OCI-LY7 (cell line): Measurements from ENCODE around the gene SPRED2. TPM values are rescaled to one million over a fixed set of nuclear protein-coding genes. Genes with fewer than 3 reads are reported as not detected.

Experiments
- BruUV-seq: library from RNA; stranded (reverse); fragments of 400-500 nt; replicated peaks from 2 replicates; lab custom pipeline; 2021; lab: Mats Ljungman, UMichigan
- CTCF ChIA-PET: fragments of 300-600 bp; sonication (Branson Sonifier 250); formaldehyde crosslinking; loops from one replicate; lab custom pipeline; 2022; ENCODE audit warnings: antibody characterized with exemption; ENCODE audit not compliant: unreplicated experiment; lab: Charles Lee
- POLR2A ChIA-PET: fragments of 300-600 bp; sonication (Branson Sonifier 250); formaldehyde crosslinking; loops from one replicate; lab custom pipeline; 2022; ENCODE audit warnings: antibody characterized with exemption; lab: Charles Lee
- DNase-seq: peaks from one replicate; pipeline ENCODE4 v3.0.0-alpha.2; 2015; ENCODE audit warnings: low spot score
- H2AFZ ChIP-seq: fragments of 200-600 bp; sonication (generic), shearing (Covaris generic); 2 replicates; pipeline ENCODE4 v1.6.1; 2014; ENCODE audit warnings: mild to moderate bottlenecking, antibody characterized with exemption, low read length, moderate library complexity
- H3K27ac ChIP-seq: fragments of 200-600 bp; sonication (generic); 2 replicates; pipeline ENCODE4 v1.5.1; 2014; ENCODE audit warnings: mixed run types, low read depth, mild to moderate bottlenecking, moderate library complexity, low read length, inconsistent platforms; ENCODE audit not compliant: poor library complexity, severe bottlenecking
- H3K36me3 ChIP-seq: fragments of 200-600 bp; sonication (generic); 2 replicates; pipeline ENCODE4 v1.6.1; 2014; ENCODE audit warnings: mild to moderate bottlenecking, antibody characterized with exemption, low read length, moderate library complexity, mixed read lengths; ENCODE audit not compliant: insufficient read depth
- H3K4me1 ChIP-seq: fragments of 200-600 bp; sonication (generic); 2 replicates; pipeline ENCODE4 v1.5.1; 2014; ENCODE audit warnings: mild to moderate bottlenecking, low read length; ENCODE audit not compliant: insufficient read depth, poor library complexity, severe bottlenecking
- H3K4me2 ChIP-seq: fragments of 200-600 bp; sonication (generic); 2 replicates; pipeline ENCODE4 v1.6.1; 2014; ENCODE audit warnings: mild to moderate bottlenecking, low read length
- H3K4me3 ChIP-seq: fragments of 200-600 bp; sonication (generic); 2 replicates; pipeline ENCODE4 v1.5.1; 2014; ENCODE audit warnings: mild to moderate bottlenecking, low read depth, low read length; ENCODE audit not compliant: poor library complexity, severe bottlenecking
- H3K79me2 ChIP-seq: fragments of 200-600 bp; sonication (generic); 2 replicates; pipeline ENCODE4 v1.6.1; 2016; ENCODE audit warnings: low read depth, mild to moderate bottlenecking, low read length, moderate library complexity, mixed read lengths; ENCODE audit not compliant: insufficient read depth
- H3K9me2 ChIP-seq: fragments of 200-600 bp; sonication (generic); 2 replicates; pipeline ENCODE4 v1.6.1; 2016; ENCODE audit warnings: mild to moderate bottlenecking, low read length, mixed read lengths; ENCODE audit not compliant: insufficient read depth
- H3K9me3 ChIP-seq: fragments of 200-600 bp; sonication (generic); 2 replicates; pipeline ENCODE4 v1.6.1; 2014; ENCODE audit warnings: mild to moderate bottlenecking, mixed run types, low read length, mixed read lengths
- H4K20me1 ChIP-seq: fragments of 200-600 bp; sonication (generic); 2 replicates; pipeline ENCODE4 v1.6.1; 2014; ENCODE audit warnings: mild to moderate bottlenecking, antibody characterized with exemption, low read length, moderate library complexity, mixed read lengths; ENCODE audit not compliant: insufficient read depth
- CTCF ChIP-seq: fragments of 200-600 bp; sonication (generic); conservative IDR thresholded peaks from 2 replicates; pipeline ENCODE4 v1.5.1; 2014; ENCODE audit warnings: mild to moderate bottlenecking, antibody characterized with exemption, low read length, moderate library complexity, mixed read lengths
- EZH2phosphoT487 ChIP-seq: fragments of 200-600 bp; sonication (generic); IDR thresholded peaks from 2 replicates; pipeline ENCODE4 v1.6.1; 2018; ENCODE audit warnings: low read depth, borderline replicate concordance, mild to moderate bottlenecking, mixed run types, antibody characterized with exemption, low read length, moderate library complexity, mixed read lengths
- intact Hi-C: fragments of 100-400 bp; cut with micrococcal nuclease; formaldehyde crosslinking; loops from one replicate; pipeline ENCODE4 v1.10.0; 2022; ENCODE audit not compliant: unreplicated experiment
- total RNA-seq, 2 experiments: library from RNA; depleted of rRNA in 1 of 2; stranded (reverse); fragments of >200 nt in 1 of 2; shearing (Covaris generic) in 1 of 2; gene quantifications; 2 replicates each; pipeline ENCODE4 v1.2.3, GENCODE V29; 2014 to 2022

The SPRED2 gene
- total RNA-seq, 2 experiments from 2014 or later = 8.0 to 49.1 TPM

GRCh38 chr2:65392609-65393008 lies 39.8 kb downstream of the SPRED2 start:
- TF ChIP-seq CTCF = no peak
- TF ChIP-seq EZH2phosphoT487 = no peak
- POLR2A ChIA-PET = interaction anchor here (0.6 to 9.4 kb wide), 14 partner anchors 9 to 234 kb away, joined by 3 to 104 read pairs (median 3); no protein-coding TSS in a partner anchor

GRCh38 chr2:65390134-65390533 lies 42.3 kb downstream of the SPRED2 start:
- H3K27ac ChIP-seq = peak overlapping the region; percentile 96

More at GRCh38 chr2:65392609-65393008, 39.8 kb downstream of the SPRED2 start:
- CTCF ChIA-PET = interaction anchor here (1.0 to 1.7 kb wide), 2 partner anchors 15 to 17 kb away, joined by 3 to 7 read pairs; no protein-coding TSS in a partner anchor
- no peak for DNase-seq
- no TSS peak for BruUV-seq
- no peaks in the 10 kb centered on the region for H3K9me2 ChIP-seq
- no peaks in the 10 kb centered on the region for H3K9me3 ChIP-seq
- H2AFZ ChIP-seq = no peak overlapping the region
- peaks cover 84% of the 10 kb centered on the region for H3K79me2 ChIP-seq
- peak overlapping the region; percentile 93 for H3K4me2 ChIP-seq
- H4K20me1 ChIP-seq = no peaks in the 10 kb centered on the region
- peak overlapping the region; percentile 96 for H3K27ac ChIP-seq
- H3K4me1 ChIP-seq = peaks cover 100% of the 10 kb centered on the region
- H3K4me3 ChIP-seq = peak overlapping the region; percentile 25
- H3K36me3 ChIP-seq = no peaks in the 10 kb centered on the region
- intact Hi-C loops = loop anchor here (5.0 kb wide), 1 partner anchor 40 kb away; no protein-coding TSS in a partner anchor

More at GRCh38 chr2:65390134-65390533, 42.3 kb downstream of the SPRED2 start:
- peaks cover 99% of the 10 kb centered on the region for H3K4me1 ChIP-seq
- no TSS peak for BruUV-seq
- no peaks in the 10 kb centered on the region for H3K9me2 ChIP-seq
- H3K4me3 ChIP-seq = peak overlapping the region; percentile 60
- ChIA-PET CTCF (interaction anchor here (0.6 to 1.5 kb wide), 3 partner anchors 17 to 70 kb away, joined by 3 to 4 read pairs (median 4); no protein-coding TSS in a partner anchor), POLR2A (interaction anchor here (0.7 to 9.4 kb wide), 7 partner anchors 17 to 221 kb away, joined by 3 to 104 read pairs (median 8); no protein-coding TSS in a partner anchor)
- H4K20me1 ChIP-seq = no peaks in the 10 kb centered on the region
- no peaks in the 10 kb centered on the region for H3K36me3 ChIP-seq
- no peaks in the 10 kb centered on the region for H3K9me3 ChIP-seq
- TF ChIP-seq EZH2phosphoT487 = no peak
- no peak for TF ChIP-seq CTCF
- peak; percentile 89 for DNase-seq
- peaks cover 83% of the 10 kb centered on the region for H3K79me2 ChIP-seq
- H2AFZ ChIP-seq = no peak overlapping the region; the same call in 1 of the 2 replicates
- H3K4me2 ChIP-seq = peak overlapping the region; percentile 93
- intact Hi-C loops = loop anchor here (1.0 to 5.0 kb wide), 4 partner anchors 8 to 89 kb away; no protein-coding TSS in a partner anchor
